GM23248 (cell line): ENCODE data around the gene QSOX2.

Experiments used
- EZH2 ChIP-seq: fragments of 200-600 bp; sonication (generic); IDR thresholded peaks from 2 replicates; pipeline ENCODE4 v1.6.1; 2018; ENCODE audit warnings: antibody characterized with exemption, mild to moderate bottlenecking; ENCODE audit not compliant: insufficient read depth, poor library complexity, severe bottlenecking
- EZH2phosphoT487 ChIP-seq: fragments of 200-600 bp; sonication (generic); IDR thresholded peaks from 2 replicates; pipeline ENCODE4 v1.6.1; 2018; ENCODE audit warnings: antibody characterized with exemption, moderate library complexity, mild to moderate bottlenecking, low read depth; ENCODE audit not compliant: insufficient read depth

- no peak for TF ChIP-seq EZH2
- TF ChIP-seq EZH2phosphoT487 = no peak
These were observed 6.3 kb downstream of the QSOX2 start for GRCh38 chr9:136239135-136239982.
